Measurements from ENCODE around the gene RNF144A. TPM values are rescaled to one million over a fixed set of nuclear protein-coding genes. Genes with fewer than 3 reads are reported as not detected.

The RNF144A gene
- polyA plus RNA-seq, 3 donors from 2014 or later, result 6.4 to 9.1 (median 7.7) TPM

DNA sequence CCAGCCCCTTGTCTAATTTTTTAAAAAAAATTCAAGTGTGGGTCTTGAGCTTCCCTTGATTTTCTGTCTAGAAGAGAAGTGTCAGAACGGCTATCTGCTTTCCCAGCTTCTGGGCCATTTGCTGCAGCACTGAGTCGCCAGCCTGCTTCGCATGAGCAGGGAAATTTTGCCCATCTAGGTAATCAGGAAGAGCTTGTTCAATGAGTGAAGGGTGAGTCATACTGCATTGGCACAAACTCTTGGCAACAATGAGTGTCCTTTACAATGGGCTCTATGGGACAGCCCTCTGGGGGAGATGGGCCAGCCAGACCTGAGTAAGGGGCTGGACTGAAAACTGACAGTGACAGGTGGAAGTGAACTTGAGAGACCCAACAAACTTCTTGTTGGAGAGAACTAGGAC lies 2.4 kb upstream of the RNF144A start:
- DNase-seq, result no peak
- Mint-ChIP-seq H3K4me1 (peaks cover 69 to 76% of the 10 kb centered on the region in 2 donors), H3K9me3 (no peaks in the 10 kb centered on the region), H3K4me3 (no peak overlapping the region), H3K27me3 (ENCODE audit: low read depth in 3 of 3) (peaks cover 2 to 7% (median 6%) of the 10 kb centered on the region in 3 donors), H3K27ac (peak overlapping the region in 1 of 6 donors; percentile 31), H3K36me3 (peaks cover 0 to 4% (median 4%) of the 10 kb centered on the region in 3 donors)

DNA sequence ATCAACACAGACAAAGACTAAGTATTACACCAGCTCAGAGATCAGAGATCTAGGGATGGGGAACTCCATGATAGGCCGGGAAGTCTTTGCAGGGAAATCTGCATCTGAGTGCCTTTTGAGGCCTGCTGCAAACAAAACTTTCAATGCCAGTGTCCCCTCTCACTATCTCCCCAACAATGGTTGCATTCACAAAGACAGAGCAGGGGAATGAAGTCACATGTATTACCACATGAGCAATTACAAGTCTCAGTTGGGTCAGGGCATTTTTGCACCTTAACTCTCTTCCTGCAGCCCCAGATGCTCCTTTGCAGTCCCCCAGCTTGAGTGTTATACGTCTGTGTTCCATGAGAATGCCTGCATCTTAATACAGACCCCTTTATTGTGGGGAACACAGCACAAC lies 1.8 kb upstream of the RNF144A start:
- Mint-ChIP-seq H3K27ac (no peak overlapping the region), H3K4me3 (peak overlapping the region in 3 of 5 donors; percentile 49 to 75 (median 72)), H3K36me3 (peaks cover 0 to 4% (median 4%) of the 10 kb centered on the region in 3 donors), H3K9me3 (no peaks in the 10 kb centered on the region), H3K27me3 (ENCODE audit: low read depth in 3 of 3) (peaks cover 0 to 7% (median 3%) of the 10 kb centered on the region in 3 donors), H3K4me1 (peaks cover 64 to 76% of the 10 kb centered on the region in 2 donors)
- no peak for DNase-seq

DNA sequence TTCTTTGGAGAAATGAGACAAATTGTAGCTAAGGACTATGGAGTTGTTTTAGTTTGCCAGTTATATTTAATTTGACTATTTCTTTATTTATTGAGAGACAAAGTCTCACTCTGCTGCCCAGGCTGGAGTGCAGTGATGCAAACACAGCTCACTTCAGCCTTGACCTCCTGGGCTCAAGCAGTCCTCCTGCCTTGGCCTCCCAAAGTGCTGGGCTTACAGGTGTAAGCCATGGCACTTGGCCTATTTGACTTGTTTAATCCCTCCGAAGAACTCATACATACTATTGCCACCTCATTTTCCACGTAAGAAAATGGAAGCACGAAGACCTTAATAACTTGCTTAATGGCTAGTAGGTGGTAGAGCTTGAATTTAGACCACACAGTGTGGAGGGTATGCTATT lies 988 bp upstream of the RNF144A start:
- Mint-ChIP-seq H3K4me3 (peak overlapping the region; percentile 64 to 75 (median 72)), H3K4me1 (peaks cover 57 to 74% of the 10 kb centered on the region in 2 donors), H3K36me3 (peaks cover 0 to 4% (median 4%) of the 10 kb centered on the region in 3 donors), H3K9me3 (no peaks in the 10 kb centered on the region), H3K27me3 (ENCODE audit: low read depth in 3 of 3) (peaks cover 0 to 7% (median 3%) of the 10 kb centered on the region in 3 donors), H3K27ac (peak overlapping the region in 2 of 6 donors; percentile 27 to 40)
- DNase-seq, result no peak

DNA sequence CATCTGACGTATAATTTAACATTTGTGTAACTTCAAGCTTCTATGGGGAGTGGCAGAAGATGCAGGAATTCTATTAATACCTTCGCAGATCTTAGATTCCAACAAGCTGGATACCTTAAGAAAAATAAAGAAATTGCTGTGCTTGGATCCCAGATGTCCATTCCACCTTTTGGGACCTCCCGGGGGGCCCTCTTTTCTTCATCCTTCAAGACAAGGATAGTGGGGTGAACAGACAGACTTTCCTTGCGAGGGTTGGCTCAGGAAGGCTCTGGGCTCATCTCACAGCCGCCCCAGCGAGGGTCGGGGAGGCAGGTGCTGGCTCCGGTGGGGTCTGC lies 509 bp upstream of the RNF144A start:
- Mint-ChIP-seq H3K27ac (peak overlapping the region in 3 of 6 donors; percentile 27 to 58 (median 40)), H3K4me1 (peaks cover 55 to 73% of the 10 kb centered on the region in 2 donors), H3K36me3 (peaks cover 0 to 4% (median 4%) of the 10 kb centered on the region in 3 donors), H3K9me3 (no peaks in the 10 kb centered on the region), H3K4me3 (peak overlapping the region; percentile 64 to 75 (median 72)), H3K27me3 (ENCODE audit: low read depth in 3 of 3) (peaks cover 0 to 7% (median 3%) of the 10 kb centered on the region in 3 donors)
- no peak for DNase-seq

DNA sequence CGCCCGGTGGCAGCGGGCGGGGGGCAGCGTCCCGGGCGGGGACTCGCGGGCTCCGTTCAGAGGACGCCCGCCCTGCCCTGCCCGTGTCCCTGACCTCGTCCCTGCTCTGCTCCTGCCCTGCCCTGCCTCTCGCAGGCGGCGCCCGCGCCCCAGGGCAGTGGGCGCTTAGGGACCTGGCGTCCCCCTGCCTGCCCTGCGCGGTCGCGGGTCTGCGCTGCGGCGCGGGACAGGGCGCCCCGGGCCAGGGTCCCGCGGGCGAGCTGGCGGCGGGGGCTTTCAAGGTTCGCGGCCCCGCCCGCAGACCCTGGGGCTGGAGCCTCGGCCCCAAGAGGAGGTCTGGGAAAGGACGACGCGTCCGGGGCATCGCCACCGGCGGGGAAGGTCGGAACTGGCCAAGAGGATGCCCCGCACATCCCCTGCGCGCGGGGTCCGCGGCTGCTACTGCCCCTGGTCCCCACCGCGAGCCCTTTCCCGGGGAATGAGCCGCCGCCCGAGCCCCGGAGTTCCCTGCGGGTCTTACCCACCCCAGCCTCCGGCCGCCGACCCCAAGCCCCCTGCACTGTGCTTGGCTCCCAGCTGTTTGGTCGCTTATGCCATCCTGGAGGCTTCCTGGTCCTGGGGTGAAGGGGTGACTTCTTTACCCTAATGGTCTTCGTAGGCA lies 679 bp downstream of the RNF144A start:
- DNase-seq, result peak in 1 of 3 donors; percentile 13
- H3K4me1 Mint-ChIP-seq, result peaks cover 51 to 67% of the 10 kb centered on the region in 2 donors

DNA sequence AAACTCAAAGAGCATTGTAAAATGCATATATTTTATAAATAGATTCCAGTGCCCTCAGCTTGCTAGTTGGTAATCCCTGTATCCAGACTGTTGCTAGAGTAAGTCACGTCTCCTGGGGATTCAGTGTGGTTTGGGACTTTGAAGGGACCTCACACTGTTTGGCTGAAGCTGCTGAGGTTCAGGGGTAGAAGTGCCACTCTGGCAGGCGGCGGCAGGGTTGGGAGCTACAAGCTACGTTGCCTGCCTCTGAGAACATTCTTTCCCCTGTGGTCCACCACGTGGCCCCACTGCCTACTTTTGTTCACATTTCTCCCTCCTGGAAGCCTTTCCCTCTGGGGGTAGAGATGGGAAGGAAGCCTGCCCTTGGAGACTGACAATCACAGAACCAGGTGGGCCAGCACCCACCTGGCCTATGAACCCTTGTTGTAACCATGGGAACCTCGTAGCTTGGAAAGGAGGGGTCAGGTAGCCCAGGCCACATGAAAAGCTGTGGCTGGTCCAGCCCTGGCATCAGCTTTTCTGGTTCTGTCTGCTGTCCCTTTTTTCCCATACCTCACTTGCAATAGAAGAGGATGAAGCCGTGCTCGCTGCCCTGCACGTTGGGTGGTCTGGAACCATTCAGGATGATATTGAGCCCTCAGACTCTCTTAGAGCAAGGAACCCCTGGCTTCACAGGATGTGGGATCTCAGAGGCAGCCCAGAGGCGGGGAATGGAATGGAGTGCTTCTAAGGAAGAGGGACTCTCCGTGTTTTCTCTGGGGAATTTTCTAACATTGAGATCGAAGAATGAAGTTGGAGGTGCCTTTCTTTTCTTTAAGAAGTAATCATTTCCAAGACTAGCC lies 2.9 kb downstream of the RNF144A start:
- H3K9me3 Mint-ChIP-seq, result no peaks in the 10 kb centered on the region
- DNase-seq, result no peak
- no peak overlapping the region for H3K27ac Mint-ChIP-seq
- peaks cover 0 to 7% (median 3%) of the 10 kb centered on the region in 3 donors for H3K27me3 Mint-ChIP-seq (ENCODE audit: low read depth in 3 of 3)
- peak overlapping the region in 3 of 5 donors; percentile 69 to 78 (median 75) for H3K4me3 Mint-ChIP-seq
- H3K36me3 Mint-ChIP-seq, result peaks cover 0 to 6% (median 4%) of the 10 kb centered on the region in 3 donors
- H3K4me1 Mint-ChIP-seq, result peaks cover 50 to 68% of the 10 kb centered on the region in 2 donors

More for the DNA sequence above, 679 bp downstream of the RNF144A start:
- Mint-ChIP-seq H3K36me3 (peaks cover 0 to 4% (median 4%) of the 10 kb centered on the region in 3 donors), H3K27me3 (ENCODE audit: low read depth in 3 of 3) (peaks cover 0 to 7% (median 3%) of the 10 kb centered on the region in 3 donors), H3K27ac (no peak overlapping the region), H3K4me3 (peak overlapping the region; percentile 60 to 78 (median 71)), H3K9me3 (no peaks in the 10 kb centered on the region)

DNA sequence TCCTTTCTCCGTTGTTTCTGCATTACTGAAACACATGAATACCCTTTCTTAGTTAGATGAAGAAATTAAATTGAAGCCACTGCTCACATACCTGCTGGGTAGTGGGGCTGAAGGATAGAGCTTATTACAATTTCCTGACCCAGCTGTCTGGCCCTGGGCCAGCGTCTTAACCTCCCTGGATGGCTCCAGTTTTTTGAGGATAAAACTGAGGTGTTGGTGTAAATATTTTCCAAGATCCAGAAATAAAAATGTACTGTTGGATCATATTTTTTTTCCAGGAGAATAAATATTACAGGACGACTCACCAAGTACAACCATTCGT lies 3.5 kb downstream of the RNF144A start:
- Mint-ChIP-seq H3K4me1 (peaks cover 48 to 68% of the 10 kb centered on the region in 2 donors), H3K4me3 (peak overlapping the region in 1 of 5 donors; percentile 25), H3K9me3 (no peaks in the 10 kb centered on the region), H3K27me3 (ENCODE audit: low read depth in 3 of 3) (peaks cover 0 to 7% (median 2%) of the 10 kb centered on the region in 3 donors), H3K36me3 (peaks cover 0 to 6% (median 4%) of the 10 kb centered on the region in 3 donors), H3K27ac (no peak overlapping the region)
- DNase-seq, result no peak

DNA sequence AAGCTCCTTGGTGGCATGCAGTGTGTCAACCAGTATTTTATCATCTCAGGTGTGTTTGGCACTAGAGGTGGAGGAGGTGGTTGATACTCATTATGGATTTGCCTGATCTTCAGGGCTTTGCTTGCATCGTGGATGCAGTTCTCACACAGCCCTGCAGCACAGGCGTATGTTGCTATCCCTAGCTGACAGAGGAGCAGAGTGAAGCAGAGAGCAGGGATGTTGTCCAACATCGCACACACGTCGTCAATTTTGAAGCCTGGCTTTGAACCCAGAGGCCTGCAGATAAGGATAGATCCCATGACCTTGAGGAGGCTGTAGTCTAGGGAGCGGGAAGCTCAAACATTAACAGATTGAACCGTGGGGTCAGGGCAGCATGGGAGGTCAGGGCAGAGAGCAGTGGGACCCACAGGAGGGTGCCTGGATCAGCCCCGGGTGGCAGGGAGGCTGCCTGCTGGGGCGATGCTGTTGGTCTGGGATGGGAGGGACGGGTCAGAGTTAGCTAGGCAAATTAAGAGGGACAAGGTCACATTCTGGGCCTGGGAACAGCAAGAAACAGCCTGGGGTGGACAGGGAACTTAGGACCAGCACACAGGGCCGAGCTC lies 4.2 kb downstream of the RNF144A start:
- Mint-ChIP-seq H3K27ac (peak overlapping the region in 1 of 6 donors; percentile 33), H3K36me3 (peaks cover 0 to 6% (median 4%) of the 10 kb centered on the region in 3 donors), H3K4me1 (peaks cover 52 to 71% of the 10 kb centered on the region in 2 donors), H3K27me3 (ENCODE audit: low read depth in 3 of 3) (peaks cover 0 to 7% (median 2%) of the 10 kb centered on the region in 3 donors), H3K9me3 (no peaks in the 10 kb centered on the region), H3K4me3 (peak overlapping the region in 1 of 5 donors; percentile 3)
- DNase-seq, result no peak

DNA sequence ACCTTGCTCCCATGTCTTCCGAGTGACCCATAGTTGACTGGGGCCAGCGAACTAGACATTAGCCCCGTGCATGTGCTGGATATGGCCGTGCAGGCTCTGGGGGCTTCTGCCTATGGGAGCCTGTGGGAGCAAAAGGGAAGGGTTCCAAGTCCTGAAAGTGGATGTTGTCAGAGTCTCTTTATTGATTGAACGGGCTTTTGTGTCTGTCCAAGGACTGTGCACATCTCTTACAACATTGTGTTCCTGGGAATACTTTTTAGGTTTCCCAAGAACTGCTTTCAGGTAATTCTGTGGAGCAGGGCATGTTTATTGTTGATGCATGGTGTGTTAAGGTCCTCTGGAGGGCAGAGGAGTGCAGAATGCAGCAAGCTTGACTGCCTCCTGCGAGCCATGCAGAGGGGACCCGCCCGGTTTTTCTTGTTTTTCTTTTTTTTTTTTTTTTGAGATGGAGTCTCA lies 5.0 kb downstream of the RNF144A start:
- H3K9me3 Mint-ChIP-seq, result no peaks in the 10 kb centered on the region
- H3K36me3 Mint-ChIP-seq, result peaks cover 0 to 6% (median 4%) of the 10 kb centered on the region in 3 donors
- DNase-seq, result no peak
- no peak overlapping the region for H3K4me3 Mint-ChIP-seq
- no peak overlapping the region for H3K27ac Mint-ChIP-seq
- H3K4me1 Mint-ChIP-seq, result peaks cover 58 to 74% of the 10 kb centered on the region in 2 donors
- peaks cover 0 to 7% (median 2%) of the 10 kb centered on the region in 3 donors for H3K27me3 Mint-ChIP-seq (ENCODE audit: low read depth in 3 of 3)

DNA sequence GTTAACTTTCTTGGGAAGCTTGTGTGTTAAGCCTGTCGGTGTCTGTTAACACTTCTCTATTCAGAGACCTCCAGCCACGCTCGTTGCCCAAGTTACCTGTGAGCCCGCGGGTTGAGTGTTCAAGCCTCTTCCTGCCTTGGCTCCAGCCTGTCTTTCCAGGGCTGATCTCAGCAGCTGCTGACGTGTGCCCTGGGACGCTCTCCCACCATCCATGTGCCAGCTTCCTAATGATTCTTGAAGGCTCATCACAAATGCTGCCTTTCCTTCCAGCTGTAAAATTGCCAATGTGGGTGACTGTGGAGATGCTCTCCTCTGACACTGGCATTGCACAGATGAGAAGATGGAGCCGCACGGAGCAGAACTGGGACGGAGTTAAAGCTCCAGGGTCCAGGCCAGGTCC lies 6.1 kb downstream of the RNF144A start:
- H3K36me3 Mint-ChIP-seq, result peaks cover 0 to 9% (median 4%) of the 10 kb centered on the region in 3 donors
- no peak overlapping the region for H3K27ac Mint-ChIP-seq
- H3K4me1 Mint-ChIP-seq, result peaks cover 62 to 85% of the 10 kb centered on the region in 2 donors
- no peak for DNase-seq
- H3K9me3 Mint-ChIP-seq, result no peaks in the 10 kb centered on the region
- H3K4me3 Mint-ChIP-seq, result no peak overlapping the region
- H3K27me3 Mint-ChIP-seq (ENCODE audit: low read depth in 3 of 3), result peaks cover 0 to 4% (median 2%) of the 10 kb centered on the region in 3 donors

DNA sequence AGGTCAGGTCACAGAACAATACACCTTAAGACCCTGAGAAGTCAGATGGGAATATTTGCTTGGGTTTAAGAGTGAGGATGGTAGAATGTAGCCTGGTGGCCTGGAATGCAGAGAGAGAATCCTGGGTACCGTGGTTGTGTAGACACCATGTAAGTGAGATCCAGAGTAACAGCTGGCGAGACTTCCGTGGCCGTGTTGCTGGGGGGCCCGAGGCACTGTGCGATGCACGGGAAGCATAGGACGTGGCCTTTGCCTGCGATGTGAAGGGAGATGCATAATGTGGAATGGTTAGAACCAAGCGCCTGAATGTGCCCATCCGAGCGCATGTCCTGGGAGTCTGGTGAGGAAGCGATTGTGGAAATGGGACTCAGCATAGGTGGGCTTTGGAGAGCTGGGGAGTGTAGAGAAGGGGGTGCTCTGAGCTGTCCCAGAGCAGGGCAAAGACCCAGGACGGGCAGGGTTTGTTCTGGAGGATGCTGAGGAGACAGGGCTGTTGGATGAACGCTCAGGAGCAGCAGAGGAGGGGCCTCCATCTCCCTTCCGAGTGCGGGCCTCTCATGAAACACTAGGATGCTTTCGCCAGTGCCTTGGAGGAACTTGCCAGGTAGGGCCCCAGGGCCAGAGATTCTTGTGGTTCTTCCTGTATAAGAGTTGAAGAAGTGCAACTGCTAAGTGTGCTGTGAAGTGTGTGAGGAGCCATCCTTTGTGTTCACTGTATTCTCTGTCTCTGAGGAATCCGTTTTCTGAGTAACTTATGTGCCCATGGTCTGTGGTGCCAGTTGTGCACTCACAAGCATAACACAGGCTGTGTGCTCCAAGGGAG lies 7.1 kb downstream of the RNF144A start:
- Mint-ChIP-seq H3K4me1 (peaks cover 63 to 86% of the 10 kb centered on the region in 2 donors), H3K27me3 (ENCODE audit: low read depth in 3 of 3) (no peaks in the 10 kb centered on the region), H3K9me3 (no peaks in the 10 kb centered on the region), H3K4me3 (no peak overlapping the region), H3K27ac (peak overlapping the region in 3 of 6 donors; percentile 10 to 55 (median 36)), H3K36me3 (peaks cover 0 to 10% (median 4%) of the 10 kb centered on the region in 3 donors)
- no peak for DNase-seq

DNA sequence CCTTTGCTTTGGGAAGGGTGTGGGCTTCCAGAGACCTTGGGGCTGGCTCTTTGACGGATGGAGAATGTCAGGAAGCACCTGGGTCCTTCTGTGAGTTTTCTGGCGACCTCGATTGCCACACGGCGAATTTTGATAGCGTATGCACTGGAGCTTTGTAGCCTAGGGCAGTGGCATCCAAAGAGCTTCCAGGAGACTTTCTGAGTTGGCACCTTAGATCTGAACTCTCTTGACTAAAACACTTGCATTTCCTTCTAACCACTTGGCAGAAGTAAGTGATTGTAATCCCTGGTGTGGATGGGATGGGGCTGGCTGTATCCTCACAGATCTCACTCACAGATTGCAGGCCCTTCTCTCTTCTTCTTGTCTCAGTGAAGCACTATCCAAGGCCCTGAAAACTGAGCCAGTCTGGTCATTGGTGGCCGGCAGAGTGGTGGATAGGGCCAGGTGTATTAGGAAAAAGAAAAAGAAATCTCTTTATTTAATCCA lies 7.8 kb downstream of the RNF144A start:
- Mint-ChIP-seq H3K27ac (peak overlapping the region in 2 of 6 donors; percentile 10 to 20), H3K36me3 (peaks cover 0 to 10% (median 4%) of the 10 kb centered on the region in 3 donors), H3K9me3 (no peaks in the 10 kb centered on the region), H3K4me3 (no peak overlapping the region), H3K4me1 (peaks cover 65 to 87% of the 10 kb centered on the region in 2 donors), H3K27me3 (ENCODE audit: low read depth in 3 of 3) (no peaks in the 10 kb centered on the region)
- no peak for DNase-seq

Data from immature natural killer cell (primary cell).